Measurements from ENCODE around the gene BUD13. TPM values are rescaled to one million over a fixed set of nuclear protein-coding genes. Genes with fewer than 3 reads are reported as not detected.

BUD13 gene
- total and polyA plus RNA-seq, 9 of the 15 experiments (the other 6 are each of a cell fraction or from before 2014, with no cell fraction given), result 9.5 to 34.1 (median 27.1) TPM

- H3K4me2 ChIP-seq (ENCODE audit: insufficient read depth, low read length), result no peak overlapping the region
- FAIRE-seq, result no peak
- no peaks in the 10 kb centered on the region for H3K9me1 ChIP-seq (ENCODE audit: control insufficient read depth, insufficient read depth, low read length)
- H2AFZ ChIP-seq (ENCODE audit: low read depth, low read length), result no peak overlapping the region
- WGBS (ENCODE audit: insufficient coverage, low coverage, missing lambda C conversion rate), result 6% methylated on average over 6 of the region's 6 CpGs
- H3K4me1 ChIP-seq (replicated peaks in 1 of 2; ENCODE audit: control insufficient read depth in 2 of 2, insufficient read depth in 2 of 2, low read length in 2 of 2), result peaks cover 0 to 3% of the 10 kb centered on the region in 2 experiments; a peak in 1 of 5 replicates
- ChIA-PET CTCF (ENCODE audit: low intra/inter-chr PET ratio) (no interaction called here), POLR2A (no interaction called here)
- ATAC-seq, result no peak
- no TSS peak for BruUV-seq (replicated peaks)
- no peak overlapping the region for H3K9ac ChIP-seq (ENCODE audit: insufficient read depth in 1 of 2, low read depth in 2 of 2, low read length in 2 of 2)
- H4K20me1 ChIP-seq (replicated peaks; ENCODE audit: control insufficient read depth, insufficient read depth, low read length), result peaks cover 12% of the 10 kb centered on the region; the same call in 1 of the 2 replicates
- H3K9me3 ChIP-seq (replicated peaks; ENCODE audit: control insufficient read depth, insufficient read depth, low read depth, low read length), result no peaks in the 10 kb centered on the region
- in situ Hi-C loops (cut with MboI) (no loop called here), intact Hi-C loops (cut with micrococcal nuclease) (no loop called here)
- H3K27me3 ChIP-seq (ENCODE audit: control insufficient read depth in 2 of 2, insufficient read depth in 2 of 2, low read length in 2 of 2), result peaks cover 15 to 58% of the 10 kb centered on the region in 2 experiments; a peak in 4 of 5 replicates
- no peak overlapping the region for H3K27ac ChIP-seq (ENCODE audit: extremely low read depth, low read depth, low read length)
- no peaks in the 10 kb centered on the region for H3K79me2 ChIP-seq (ENCODE audit: control insufficient read depth, insufficient read depth, low read length)
- no peak for DNase-seq (ENCODE audit: extremely low read depth in 1 of 4, low spot score in 3 of 4)
- H3K4me3 ChIP-seq, result no peak overlapping the region
- H3K36me3 ChIP-seq (ENCODE audit: control insufficient read depth, insufficient read depth, low read length), result no peaks in the 10 kb centered on the region
- TF ChIP-seq CTCF (IDR thresholded peaks at IDR 0.05 in 2 of 3, conservative IDR thresholded peaks at IDR 0.05 in 1 of 3; ENCODE audit: insufficient read depth in 2 of 3, low read depth in 1 of 3, low read length in 3 of 3) (no peak), TCF15 (CRISPR knock-in tag; IDR thresholded peaks at IDR 0.05) (no peak), PTTG1 (tag; IDR thresholded peaks at IDR 0.05; ENCODE audit: low read depth) (no peak), ZNF395 (CRISPR knock-in tag; IDR thresholded peaks at IDR 0.05) (no peak), ARID2 (IDR thresholded peaks at IDR 0.05) (no peak), ZNF133 (CRISPR knock-in tag; IDR thresholded peaks at IDR 0.05) (no peak), RBM34 (IDR thresholded peaks at IDR 0.05; ENCODE audit: borderline replicate concordance, insufficient read depth, low read length) (no peak), EGR1 (conservative IDR thresholded peaks at IDR 0.05) (no peak), AFF4 (CRISPR knock-in tag; IDR thresholded peaks at IDR 0.05) (no peak), ZKSCAN1 (IDR thresholded peaks at IDR 0.05; ENCODE audit: low read depth, low read length) (no peak), KDM1A (IDR thresholded peaks at IDR 0.05) (no peak), SOX6 (IDR thresholded peaks at IDR 0.05) (no peak), DPF2 (IDR thresholded peaks at IDR 0.05) (no peak), MECOM (CRISPR knock-in tag; IDR thresholded peaks at IDR 0.05) (no peak), RAD51 (IDR thresholded peaks at IDR 0.05; ENCODE audit: borderline replicate concordance, low read depth) (no peak), ETS1 (conservative IDR thresholded peaks at IDR 0.05; ENCODE audit: control insufficient read depth, low read depth, low read length) (no peak)
Observed at GRCh38 chr11:116720895-116721294, 51.9 kb downstream of the BUD13 start.
